DMS 273 treated with DMSO at 0.1 percent for 48 hours (cell line): ENCODE results near the gene SETBP1.

Experiments used
- DNase-seq: peaks from one replicate; lab custom pipeline; 2025; lab: John Stamatoyannopoulos, UW

The SETBP1 gene

DNA sequence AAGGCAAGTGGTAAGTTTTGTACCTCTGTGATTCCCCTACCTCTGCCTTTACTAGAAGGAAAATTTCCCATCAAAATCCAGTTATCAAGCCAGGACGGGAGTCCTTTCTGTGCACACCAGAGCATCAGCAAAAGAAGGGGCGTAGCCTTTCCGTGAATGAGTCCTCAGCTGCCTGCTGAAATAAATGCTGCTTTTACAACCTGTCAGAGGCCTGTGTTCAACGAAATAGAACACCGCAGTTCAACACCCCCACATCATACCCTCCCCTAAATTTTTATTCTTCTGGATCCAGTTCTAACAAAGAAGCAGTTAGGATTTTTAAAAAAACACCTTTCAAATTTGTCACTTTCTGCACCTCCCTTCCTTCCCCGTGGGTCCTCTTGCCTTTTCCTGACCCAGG is 135.8 kb downstream of the SETBP1 start:
- DNase-seq = no peak

DNA sequence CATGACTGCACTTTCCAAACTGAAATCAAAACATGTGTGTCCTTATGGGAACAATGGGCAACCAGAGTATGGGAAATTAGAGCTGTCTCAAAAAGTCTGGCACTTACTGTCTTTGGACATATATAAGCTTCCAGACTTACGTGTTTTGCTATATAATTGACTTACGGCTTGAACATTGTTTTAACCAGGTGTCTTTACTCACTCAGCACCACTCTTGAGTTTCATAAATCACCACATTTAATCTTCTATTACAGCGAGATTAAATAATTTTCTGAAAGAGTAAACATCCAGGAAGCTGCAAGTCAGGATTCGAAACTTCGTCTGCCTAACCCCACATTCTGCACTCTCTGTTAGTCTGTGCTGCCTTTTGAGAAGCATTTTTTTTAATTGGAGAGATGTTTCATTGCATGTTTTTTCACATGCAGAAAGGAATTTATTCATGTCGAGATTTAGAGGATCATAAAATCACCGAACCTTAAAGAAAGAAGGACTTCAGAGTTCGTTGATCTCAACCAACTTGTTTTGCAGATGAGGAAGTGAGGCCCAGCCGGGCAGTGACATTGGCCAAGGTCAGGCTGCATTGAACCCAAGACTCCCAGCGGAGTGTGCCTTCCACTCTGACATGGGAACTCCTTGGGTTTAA is 137.3 kb downstream of the SETBP1 start:
- no peak for DNase-seq

DNA sequence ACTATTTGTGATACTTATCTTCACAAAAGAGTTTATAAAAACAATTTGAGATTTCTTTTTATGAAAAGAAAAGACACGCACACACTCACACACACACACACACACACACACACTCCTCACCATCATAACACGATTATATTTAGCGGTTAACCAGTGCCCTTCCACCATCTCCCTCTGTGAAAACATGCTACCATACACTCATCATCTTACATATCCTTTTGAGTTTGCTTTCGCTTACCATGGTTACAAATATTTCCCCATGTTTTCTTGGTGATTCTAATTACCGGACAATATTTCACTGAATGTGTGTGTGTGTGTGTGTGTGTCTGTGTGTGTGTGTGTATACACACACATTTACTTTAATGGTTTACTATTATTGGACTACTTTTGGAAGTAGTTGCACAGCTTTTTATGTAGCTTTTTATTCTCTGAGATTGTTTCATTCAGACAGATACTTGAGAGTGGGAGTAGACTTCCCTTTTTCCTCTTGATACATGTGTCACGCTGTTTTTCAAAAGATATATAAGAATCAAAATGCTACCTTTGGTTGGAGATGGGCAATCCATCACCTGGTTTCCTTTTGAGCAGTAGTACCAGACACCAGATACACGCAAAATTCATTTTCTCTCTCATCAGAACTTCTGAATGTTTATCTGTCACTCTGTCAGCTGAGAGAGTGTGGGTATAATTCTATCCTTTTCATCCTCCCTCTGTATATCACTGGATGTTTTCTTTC is 138.1 kb downstream of the SETBP1 start:
- DNase-seq = no peak

DNA sequence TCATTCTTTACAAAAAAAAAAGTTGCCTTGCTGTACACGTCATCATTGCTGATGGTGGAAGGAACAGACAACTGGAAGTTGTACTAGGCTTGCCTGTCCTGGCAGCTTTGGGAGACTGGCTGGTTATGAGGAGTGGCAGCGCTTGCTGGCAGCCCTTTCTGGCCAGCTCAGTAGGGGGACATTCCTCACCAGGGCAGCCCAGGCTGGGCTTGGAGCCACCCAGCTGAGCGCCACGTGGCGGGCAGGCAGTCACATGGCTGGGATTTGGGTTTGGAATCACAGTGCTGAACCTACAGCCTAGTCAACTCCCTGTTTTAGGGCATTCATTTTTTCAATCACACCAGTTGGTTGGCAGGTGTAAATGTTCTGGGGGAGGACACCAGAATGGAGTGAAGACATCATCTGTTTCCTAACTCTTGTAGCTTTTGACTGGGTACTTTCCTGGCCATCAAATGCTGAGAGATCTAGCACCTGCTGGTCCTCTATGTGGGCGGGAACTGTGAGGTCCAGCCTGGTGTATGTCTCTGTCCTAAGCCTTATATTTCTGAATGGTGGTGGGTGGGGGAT is 139.3 kb downstream of the SETBP1 start:
- DNase-seq = no peak

DNA sequence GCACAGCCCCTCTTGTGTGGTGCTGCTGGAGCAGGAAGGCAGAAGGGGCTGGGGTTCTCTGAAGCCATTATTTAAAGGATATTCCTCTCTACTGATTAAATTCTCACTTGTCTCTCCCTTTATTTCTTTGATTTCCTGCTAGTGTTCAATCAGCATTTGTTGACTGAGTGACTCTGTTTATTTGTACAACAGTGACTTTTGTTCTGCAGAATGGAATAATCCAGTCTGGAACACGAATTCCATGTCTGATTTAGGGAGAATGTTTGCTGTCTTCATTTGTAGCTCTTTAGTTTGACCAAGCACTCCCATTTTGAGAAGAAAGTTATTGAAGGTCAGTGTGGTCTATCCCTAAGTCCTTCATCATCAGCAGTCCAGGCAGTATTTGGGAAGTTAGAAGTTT is 141.2 kb downstream of the SETBP1 start:
- DNase-seq = no peak

DNA sequence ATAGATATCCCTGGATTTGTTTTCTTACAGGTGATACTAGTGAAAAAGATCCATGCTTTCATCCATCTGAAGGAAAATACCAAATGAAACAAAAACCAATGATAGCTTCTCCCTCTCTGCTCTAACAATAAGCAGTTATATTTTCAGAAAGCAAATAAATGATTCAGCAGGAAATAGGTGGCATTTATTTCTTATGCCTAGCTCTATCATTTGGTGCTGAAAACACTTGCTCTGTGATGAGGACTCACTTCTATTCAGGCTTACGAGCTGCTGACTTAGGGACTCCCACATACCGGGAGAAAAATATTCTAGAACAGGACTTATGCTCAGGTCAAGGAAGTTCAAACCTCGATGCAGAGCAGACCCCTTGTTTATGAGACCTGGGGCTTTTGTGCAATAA is 142.6 kb downstream of the SETBP1 start:
- no peak for DNase-seq

DNA sequence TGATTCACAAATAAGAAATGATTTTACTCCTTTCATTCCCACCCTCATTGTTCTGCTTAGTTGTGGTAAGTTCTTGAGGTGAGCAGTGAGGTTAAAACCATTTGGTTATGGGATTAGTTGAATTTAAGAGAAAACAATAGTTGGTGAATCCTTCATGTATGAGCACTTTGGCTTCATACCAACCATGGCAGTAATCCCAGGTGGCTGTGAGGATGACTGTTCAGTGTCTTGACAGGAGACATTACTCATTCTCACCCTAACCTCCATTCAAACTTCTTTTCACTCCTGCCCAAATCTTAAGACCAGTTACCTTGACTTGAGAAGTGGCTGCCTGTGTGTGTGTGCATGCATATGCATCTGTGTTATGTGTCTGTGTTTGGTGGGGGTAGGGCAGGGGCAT is 143.1 kb downstream of the SETBP1 start:
- no peak for DNase-seq

DNA sequence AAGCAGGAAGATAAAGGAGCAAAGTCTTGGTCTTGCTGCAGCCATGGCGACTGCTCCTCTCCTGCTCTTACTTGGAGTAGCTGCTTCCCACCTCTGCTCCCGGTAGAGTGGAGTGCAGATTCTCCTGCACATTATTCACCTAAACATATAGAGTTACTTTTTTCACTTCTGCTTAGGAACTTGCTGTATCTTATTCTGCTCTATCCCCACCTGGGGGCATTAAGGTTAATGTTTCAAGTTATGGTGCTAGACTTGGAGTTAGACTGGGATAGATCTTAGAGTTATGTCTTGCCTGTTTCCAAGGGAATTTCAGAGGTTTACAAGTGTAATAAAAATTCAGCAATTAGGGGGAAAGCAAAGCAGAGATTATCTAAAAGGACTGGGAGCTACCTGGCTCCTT is 144.2 kb downstream of the SETBP1 start:
- no peak for DNase-seq

DNA sequence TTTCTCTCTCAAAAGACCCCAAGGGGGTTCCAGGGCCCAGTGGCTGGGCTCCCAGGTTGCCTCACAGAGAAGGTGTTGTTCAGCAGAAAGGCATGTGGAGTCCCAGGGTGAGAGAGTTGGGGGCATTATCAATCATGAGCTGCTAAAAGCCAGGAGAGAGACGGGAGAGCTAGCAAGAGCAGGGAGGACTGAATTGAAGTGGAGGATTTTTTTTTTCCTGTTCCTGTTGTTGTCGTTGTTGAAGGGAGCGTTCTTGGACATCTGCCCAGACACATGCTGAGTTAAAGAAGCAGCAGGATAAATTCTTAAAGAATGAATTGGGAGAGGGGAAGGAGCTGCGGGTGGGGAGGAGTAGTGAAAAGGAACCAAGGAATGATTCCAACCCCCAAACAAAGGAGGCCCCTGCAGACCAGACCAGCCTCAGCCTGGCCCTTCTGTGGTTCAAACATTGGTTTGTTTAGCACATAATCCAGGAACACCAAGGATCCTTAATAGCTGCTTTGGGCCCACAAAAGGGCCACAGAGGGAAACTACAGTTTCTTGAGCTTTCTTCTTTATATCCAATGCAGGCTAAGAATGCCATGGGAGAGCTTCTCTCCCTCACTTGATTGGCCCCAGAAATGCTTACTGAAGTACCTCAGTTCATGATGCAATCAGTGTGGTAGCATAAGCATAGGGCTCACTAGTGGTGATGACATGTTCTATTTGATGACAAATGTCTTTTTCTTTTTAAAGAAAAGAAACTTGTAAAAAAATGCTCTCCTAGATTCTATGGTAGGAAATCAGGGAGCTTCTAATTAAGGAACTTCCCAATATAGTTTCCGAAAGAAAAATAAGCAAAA is 146.0 kb downstream of the SETBP1 start:
- DNase-seq = peak; percentile 68

DNA sequence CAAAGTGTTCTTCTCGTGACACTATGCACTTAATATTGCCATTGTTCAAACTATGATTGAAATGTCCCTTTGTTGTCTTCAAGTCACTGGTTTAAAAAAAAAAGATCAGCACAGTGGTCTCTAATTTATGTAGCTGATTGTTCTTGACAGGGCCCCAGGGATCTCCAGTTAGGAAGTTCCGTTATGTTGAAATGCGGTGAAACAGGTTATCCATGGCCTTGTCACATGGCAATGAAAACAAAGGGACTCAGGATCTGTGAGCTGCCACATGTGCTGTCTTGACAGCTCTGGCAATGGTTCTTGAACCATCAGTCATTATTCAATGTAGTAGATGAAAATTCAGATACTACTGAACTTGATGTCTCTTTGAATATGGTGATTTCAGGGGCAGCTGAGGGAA is 147.4 kb downstream of the SETBP1 start:
- DNase-seq = no peak

DNA sequence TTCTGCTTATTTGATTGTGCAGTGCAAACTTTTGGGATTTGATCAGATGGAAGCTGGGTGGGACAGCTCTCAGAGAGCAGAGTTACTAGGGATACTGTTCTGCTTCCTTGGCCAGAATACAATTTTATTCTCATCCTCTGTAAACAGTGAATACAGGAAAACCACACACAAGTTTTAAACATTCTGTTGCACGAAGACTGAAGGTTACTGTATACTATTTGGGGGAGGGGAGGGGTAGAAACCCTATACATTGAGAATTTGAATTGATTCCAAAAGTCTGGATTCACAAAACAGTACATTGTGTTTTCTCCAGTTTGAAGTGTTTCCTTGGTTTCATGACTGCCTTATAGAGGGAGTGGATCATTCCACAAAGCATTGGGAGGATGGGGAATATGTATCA is 149.9 kb downstream of the SETBP1 start:
- no peak for DNase-seq

DNA sequence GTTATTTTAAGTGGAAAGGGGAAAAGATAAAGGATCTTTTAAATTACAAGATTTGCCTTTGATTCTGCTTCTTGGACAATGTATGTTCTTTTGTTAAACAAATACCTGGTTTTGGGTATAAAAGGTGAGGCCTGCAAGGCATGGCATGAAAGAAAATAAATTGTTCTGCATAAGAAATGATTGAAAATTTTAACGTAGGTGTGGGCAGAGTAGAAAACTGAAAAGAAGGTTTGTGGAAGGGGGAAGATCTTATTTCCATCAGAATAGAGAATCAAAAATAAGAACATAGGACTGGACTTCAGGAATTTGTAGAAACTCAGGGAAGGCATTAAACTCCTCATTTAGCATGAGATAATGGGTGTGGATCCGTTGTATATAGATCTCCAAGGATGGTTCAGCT is 153.1 kb downstream of the SETBP1 start:
- DNase-seq = no peak

DNA sequence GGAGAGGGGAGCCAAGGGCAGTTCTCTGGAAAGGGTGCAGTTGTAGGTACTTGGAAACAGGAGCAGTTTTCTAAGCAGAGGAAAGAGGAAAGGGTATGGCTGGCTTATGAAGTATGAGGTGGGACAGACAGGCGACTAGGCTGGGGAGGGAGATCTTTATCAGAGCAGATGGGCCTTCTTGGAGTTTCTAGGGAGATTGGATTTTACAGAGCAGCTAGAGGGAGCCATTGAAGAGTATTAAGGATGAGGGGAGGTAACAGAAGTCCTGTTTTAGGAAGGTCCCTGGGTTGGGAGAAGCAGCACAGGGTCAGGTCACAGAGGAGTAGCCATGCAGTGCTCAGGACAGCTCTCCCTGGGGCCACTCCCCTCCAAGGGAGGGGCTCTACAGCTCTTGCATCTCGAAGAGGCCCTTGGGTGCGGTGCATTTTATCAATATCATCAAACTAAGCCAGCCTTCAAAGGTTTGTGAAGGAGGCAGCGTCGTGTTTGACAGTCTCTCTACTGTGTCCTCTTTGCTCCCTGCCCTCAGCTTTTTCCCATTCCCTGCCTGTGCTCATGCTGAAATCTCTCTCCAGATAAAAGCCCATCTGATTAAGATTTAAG is 154.3 kb downstream of the SETBP1 start:
- DNase-seq = peak; percentile 92

DNA sequence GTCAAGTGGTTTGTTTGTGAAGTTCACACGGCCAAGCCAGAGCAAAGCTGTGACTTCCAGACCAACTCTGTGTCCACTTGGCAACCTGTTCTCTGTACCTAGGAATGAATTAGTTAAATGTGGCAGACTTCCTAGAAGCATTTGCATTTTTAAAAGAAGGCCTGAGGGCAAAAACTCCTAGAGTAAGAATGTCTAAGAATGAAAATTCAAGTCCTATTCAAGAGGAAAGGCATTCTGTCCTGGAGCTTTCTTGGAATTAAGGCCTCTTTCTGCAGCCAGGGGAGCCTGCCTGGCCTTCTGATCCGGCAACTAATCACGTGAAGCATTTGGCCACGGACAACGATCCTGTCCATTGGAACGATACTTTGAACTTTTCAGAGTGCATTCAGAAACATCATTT is 155.0 kb downstream of the SETBP1 start:
- no peak for DNase-seq

DNA sequence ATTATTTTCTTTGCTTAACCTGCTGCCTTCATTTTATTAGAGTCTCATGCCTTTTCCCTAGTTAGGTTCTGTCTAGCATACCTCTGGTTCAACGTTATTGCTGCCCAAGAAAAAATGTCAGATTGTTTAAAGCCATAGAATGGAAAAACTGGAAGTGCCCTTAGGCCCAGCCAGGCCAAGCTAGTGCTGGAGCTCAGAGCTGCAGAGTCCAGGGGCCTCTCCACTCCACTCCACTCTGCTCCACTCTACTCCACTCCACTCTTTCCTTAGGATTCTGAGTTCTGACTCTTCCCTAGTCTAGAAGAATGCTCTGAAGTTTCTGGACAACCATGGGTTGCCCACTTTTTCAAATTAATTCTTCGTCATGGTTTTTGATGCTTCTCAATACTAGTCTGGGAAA is 155.6 kb downstream of the SETBP1 start:
- DNase-seq = no peak

DNA sequence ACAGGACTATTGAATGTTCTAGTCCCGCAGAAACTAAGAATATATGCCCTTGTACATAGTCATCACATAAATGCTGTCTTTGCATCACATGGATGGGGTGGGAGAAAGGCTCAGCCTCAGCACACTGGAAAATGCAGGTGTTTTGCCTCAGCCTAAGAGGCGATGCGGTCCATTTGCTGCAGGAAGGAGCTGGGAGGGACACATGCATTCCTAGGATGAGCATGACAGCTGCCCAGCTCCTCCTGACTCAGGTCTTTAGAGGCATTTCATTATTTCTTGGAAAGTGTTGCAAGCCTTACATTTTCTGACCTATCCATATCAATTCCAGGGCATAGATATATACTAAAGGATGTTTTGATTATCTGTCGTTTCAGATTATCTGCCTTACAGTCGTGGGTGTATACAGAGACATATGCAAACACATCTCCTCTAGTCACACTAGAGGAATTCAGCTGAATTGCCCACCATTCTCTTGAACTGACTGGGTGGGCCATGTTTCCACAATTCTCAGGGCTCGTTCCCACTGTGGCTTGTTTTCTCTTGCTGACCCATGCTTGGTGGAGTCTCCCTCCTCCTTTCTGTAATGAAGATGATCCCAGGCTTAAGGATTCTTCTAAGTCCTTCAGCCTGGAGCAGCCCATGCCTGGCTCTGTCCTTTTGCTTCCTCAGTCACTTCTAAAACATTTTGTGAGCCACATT is 156.9 kb downstream of the SETBP1 start:
- no peak for DNase-seq

DNA sequence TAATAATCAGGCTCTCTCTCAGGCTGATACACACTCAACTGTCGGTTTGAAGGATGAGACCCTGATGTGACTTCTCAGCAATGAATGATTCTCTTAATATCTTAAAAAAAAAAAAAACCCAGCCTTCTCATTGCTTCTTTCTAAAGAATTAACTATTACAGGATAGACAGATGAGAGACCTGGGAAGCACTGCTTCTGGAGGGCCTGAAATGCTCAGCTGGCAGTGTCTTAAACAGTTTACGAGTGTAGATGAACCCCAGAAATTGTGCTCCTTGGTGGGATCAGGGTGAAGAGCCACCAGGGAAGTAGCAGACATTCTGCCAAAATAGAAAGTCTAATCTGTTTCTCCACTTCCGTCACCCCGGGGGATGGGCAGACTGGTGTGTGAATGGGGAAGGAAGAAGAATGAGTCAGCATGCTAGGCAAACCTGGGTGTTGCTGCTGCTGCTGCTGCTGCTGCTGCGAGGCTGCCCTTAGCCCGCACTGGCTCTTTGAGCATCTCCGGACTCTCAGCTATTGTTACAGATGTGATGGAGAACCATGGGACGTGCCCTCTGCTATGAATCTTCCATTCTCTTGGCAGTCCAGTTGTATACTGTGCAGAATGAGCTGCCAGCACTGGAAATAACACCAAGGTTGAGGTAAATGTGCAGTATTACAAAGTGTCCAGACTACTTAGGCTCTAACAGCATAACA is 158.4 kb downstream of the SETBP1 start:
- DNase-seq = no peak

DNA sequence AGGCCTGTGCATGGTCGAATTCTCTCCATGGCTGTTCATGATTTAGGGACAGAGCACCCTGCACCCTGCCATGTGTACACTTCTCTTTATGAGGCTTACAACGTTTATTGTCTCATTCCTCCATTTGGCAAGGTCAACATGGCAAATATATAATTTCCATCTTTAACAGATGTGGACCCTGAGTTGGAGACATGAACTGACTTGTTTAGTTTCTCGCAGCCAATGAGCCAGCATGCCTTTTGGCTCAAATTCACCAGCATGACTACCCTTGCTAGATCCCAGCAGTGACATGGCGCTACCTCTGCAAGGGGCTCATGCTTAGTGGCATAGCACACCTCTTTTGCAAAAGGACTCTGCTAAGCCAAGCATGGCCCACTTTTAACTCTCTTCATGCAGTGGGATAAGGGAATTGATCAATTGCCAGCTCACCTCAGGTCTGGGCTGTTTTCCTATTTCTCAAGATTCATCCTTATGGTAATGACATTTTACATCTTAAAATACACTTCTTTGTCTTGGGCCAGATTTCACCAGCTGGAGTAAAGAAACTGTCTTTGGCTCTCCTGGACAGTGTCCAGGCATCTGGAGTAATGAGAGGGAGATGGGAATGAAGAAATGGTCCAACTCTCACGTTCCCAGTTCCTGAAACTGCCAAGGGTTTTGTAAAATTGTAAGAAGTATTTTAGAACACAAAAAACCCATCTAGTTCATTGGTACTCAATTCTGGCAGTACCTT is 159.5 kb downstream of the SETBP1 start:
- peak; percentile 83 for DNase-seq

DNA sequence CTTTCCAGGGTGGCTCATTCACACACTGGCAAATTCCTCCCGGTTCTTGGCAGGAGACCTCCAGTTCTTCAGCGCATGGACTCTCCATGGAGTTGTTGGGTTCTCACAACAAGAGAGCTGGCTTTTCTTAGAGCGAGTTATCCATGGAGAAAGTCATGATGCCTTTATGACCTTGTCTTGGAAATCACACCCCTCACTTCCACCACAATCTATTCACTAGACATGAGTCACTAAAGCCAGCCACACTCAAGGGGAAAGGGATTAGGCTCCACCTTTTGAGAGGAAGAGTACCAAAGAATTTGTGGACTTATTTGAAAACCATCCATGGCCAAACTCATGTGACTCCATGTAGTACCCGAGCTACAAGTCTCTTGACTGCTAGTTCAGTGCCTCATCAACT is 160.5 kb downstream of the SETBP1 start:
- DNase-seq = no peak
